Keratinocyte (primary cell): ENCODE measurements around the gene KCNN2. TPM values are rescaled to one million over a fixed set of nuclear protein-coding genes. Genes with fewer than 3 reads are reported as not detected.

Experiments
- DNase-seq: peaks from one replicate; pipeline ENCODE4 v3.0.0-alpha.2; 2011; ENCODE audit warnings: low read depth, missing footprints, low spot score
- FAIRE-seq: peaks from 2 replicates; lab custom pipeline; 2011; peaks lifted over from hg19 to GRCh38; lab: Jason Lieb, UNC
- H2AFZ ChIP-seq: 2 replicates; pipeline ENCODE4 v1.6.0; 2012; ENCODE audit warnings: low read length, control low read depth, inconsistent platforms; ENCODE audit not compliant: control insufficient read depth
- H3K27ac ChIP-seq: 2 replicates; pipeline ENCODE4 v1.5.1; 2011; ENCODE audit warnings: low read length; ENCODE audit not compliant: control insufficient read depth, insufficient read depth
- H3K27me3 ChIP-seq: 3 replicates; pipeline ENCODE4 v1.6.0; 2011; ENCODE audit warnings: low read length; ENCODE audit not compliant: control insufficient read depth, insufficient read depth; ENCODE audit errors: extremely low read depth
- H3K36me3 ChIP-seq, 2 experiments: 2 replicates in 1 of 2; 3 replicates in 1 of 2; pipeline ENCODE4 v1.5.1; 2011; ENCODE audit warnings: low read length in 2 of 2, mild to moderate bottlenecking in 1 of 2; ENCODE audit not compliant: control insufficient read depth in 2 of 2, insufficient read depth in 2 of 2; ENCODE audit errors: extremely low read depth in 1 of 2
- H3K4me1 ChIP-seq: 3 replicates; pipeline ENCODE4 v1.5.1; 2011; ENCODE audit warnings: low read length; ENCODE audit not compliant: control insufficient read depth, insufficient read depth; ENCODE audit errors: extremely low read depth
- H3K4me2 ChIP-seq: 3 replicates; pipeline ENCODE4 v1.6.0; 2011; ENCODE audit warnings: low read depth, low read length; ENCODE audit not compliant: control insufficient read depth, insufficient read depth; ENCODE audit errors: extremely low read depth
- H3K4me3 ChIP-seq, 3 experiments: fragments of 200-600 bp in 1 of 3; sonication (generic) in 1 of 3; 2 replicates in 2 of 3; 3 replicates in 1 of 3; pipeline ENCODE4 v1.5.1; 2011 to 2016; ENCODE audit warnings: low read length in 3 of 3, mild to moderate bottlenecking in 3 of 3, control low read depth in 2 of 3, inconsistent platforms in 1 of 3, low read depth in 1 of 3, mixed read lengths in 1 of 3, mixed run types in 1 of 3, moderate library complexity in 1 of 3; ENCODE audit not compliant: control insufficient read depth in 2 of 3, insufficient read depth in 2 of 3; ENCODE audit errors: extremely low read depth in 1 of 3
- H3K79me2 ChIP-seq: 2 replicates; pipeline ENCODE4 v1.6.0; 2012; ENCODE audit warnings: low read length; ENCODE audit not compliant: control insufficient read depth, insufficient read depth
- H3K9ac ChIP-seq: 3 replicates; pipeline ENCODE4 v1.6.0; 2011; ENCODE audit warnings: low read length; ENCODE audit not compliant: control insufficient read depth, insufficient read depth; ENCODE audit errors: extremely low read depth
- H3K9me1 ChIP-seq: 3 replicates; pipeline ENCODE4 v1.6.0; 2011; ENCODE audit warnings: low read length; ENCODE audit not compliant: control insufficient read depth, insufficient read depth; ENCODE audit errors: extremely low read depth
- H3K9me3 ChIP-seq: 2 replicates; pipeline ENCODE4 v1.5.1; 2012; ENCODE audit warnings: low read depth, low read length; ENCODE audit not compliant: control insufficient read depth
- H4K20me1 ChIP-seq: 3 replicates; pipeline ENCODE4 v1.6.0; 2011; ENCODE audit warnings: low read length; ENCODE audit not compliant: control insufficient read depth, insufficient read depth; ENCODE audit errors: extremely low read depth
- CTCF ChIP-seq, 3 experiments: IDR thresholded peaks in 1 of 3; conservative IDR thresholded peaks in 1 of 3; optimal IDR thresholded peaks in 1 of 3; 2 replicates in 2 of 3; 3 replicates in 1 of 3; pipeline versions ENCODE3 to v1.5.1; 2011; ENCODE audit warnings: low read length in 3 of 3, mild to moderate bottlenecking in 3 of 3, moderate library complexity in 2 of 3, control low read depth in 1 of 3, inconsistent platforms in 1 of 3; ENCODE audit not compliant: insufficient read depth in 2 of 3; ENCODE audit errors: extremely low read depth in 1 of 3
- EZH2 ChIP-seq: IDR thresholded peaks from one replicate; pipeline ENCODE4 v1.6.1; 2012; ENCODE audit warnings: inconsistent platforms, mild to moderate bottlenecking, low read length, moderate library complexity
- dilution Hi-C: fragments of 300-500 bp; cut with MboI; formaldehyde crosslinking; loops from one replicate; pipeline ENCODE4 v1.7.0; 2020; ENCODE audit warnings: low sequenced_read_pairs; ENCODE audit not compliant: extremely low pct_ligation_motif_present
- polyA plus RNA-seq, 5 experiments: library from polyadenylated mRNA; depleted of rRNA in 3 of 5; stranded (reverse) in 3 of 5; stranded (forward) in 1 of 5; unstranded in 1 of 5; fragments of >200 nt; gene quantifications; 1 replicate in 1 of 5; 2 replicates in 3 of 5; 3 replicates in 1 of 5; pipeline versions ENCODE4 v1.2.1 to v1.2.3, GENCODE V29; 2011 to 2012; ENCODE audit warnings: missing spikeins in 2 of 5, low read depth in 1 of 5, low replicate concordance in 1 of 5

The KCNN2 gene
- polyA plus RNA-seq, 1 donor (not counting 4 experiments of a cell fraction or from before 2014, with no cell fraction given) = 0.09 TPM

DNA sequence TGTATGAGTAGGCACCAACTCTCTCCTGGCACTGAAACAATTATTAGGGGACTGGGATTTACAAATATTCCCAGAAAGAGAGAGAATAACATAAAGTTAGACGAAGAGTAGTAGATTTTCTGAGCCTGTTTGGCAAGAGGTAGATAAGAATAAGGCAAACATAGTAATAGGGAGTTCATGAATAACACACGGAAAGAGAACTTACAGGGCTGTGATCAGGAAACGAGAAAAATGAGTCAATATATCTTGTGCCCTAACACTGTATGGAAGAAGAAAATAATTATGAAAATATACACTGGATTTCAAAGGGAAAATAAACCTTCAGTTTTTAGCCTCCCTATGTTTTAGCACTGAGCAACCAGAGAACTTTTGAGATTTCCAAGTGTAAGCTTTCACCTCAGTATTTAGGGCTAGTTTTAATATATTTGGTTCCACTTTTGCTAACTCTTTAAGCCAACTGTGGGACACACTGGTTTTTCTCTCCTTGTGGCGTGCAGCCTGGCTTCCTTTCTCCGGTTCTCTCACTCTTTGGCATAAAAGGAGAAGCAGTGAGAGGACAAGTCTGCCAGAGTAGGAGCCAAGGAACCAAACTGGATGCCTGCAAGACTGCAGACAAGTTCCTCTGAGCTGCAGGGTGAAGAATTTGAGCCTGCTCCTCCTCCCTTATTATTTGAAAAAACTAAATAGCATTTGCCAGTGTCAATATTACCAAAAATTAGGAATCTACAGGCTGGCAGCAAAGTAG, 6.6 kb upstream of the KCNN2 start:
- dilution Hi-C loops = no loop called here
- H3K27ac ChIP-seq = no peak overlapping the region

DNA sequence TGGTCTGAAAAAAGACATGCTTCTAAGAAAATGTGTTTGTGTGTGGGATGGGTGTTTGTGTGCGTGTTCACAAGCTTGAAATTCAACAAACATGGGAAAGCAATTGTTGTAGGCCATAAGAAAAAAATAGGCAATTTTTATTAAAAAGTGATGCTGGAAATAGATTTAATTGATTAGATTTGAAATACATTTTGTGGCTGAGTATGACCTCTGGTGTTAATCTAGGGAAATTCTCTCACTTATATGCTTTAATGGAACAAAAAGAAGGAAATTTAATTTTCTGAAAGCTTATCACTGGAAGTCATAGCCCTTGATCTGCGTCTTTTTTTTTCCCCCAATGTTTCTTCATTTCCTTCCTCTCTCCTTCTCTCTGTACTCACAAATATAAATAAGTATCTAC, 3.5 kb upstream of the KCNN2 start:
- Histone ChIP-seq H3K36me3 (no peaks in the 10 kb centered on the region), H3K9me3 (no peaks in the 10 kb centered on the region), H3K9ac (no peak overlapping the region), H3K9me1 (no peaks in the 10 kb centered on the region), H3K27ac (no peak overlapping the region), H3K79me2 (no peaks in the 10 kb centered on the region), H3K4me3 (no peak overlapping the region), H4K20me1 (no peaks in the 10 kb centered on the region), H3K4me2 (no peak overlapping the region), H3K4me1 (no peaks in the 10 kb centered on the region), H2AFZ (no peak overlapping the region), H3K27me3 (peaks cover 39% of the 10 kb centered on the region)
- no peak for TF ChIP-seq CTCF (optimal IDR thresholded peaks at IDR 0.05 in 1 of 3, IDR thresholded peaks at IDR 0.05 in 1 of 3, conservative IDR thresholded peaks at IDR 0.05 in 1 of 3; ENCODE audit: extremely low read depth in 1 of 3, insufficient read depth in 2 of 3, low read length in 3 of 3)
- no peak for TF ChIP-seq EZH2
- dilution Hi-C loops = no loop called here
- DNase-seq = no peak
- FAIRE-seq = no peak

More for the DNA sequence above, 6.6 kb upstream of the KCNN2 start:
- Histone ChIP-seq H3K9me3 (no peaks in the 10 kb centered on the region), H3K4me3 (no peak overlapping the region), H3K4me2 (no peak overlapping the region), H3K9ac (no peak overlapping the region), H4K20me1 (no peaks in the 10 kb centered on the region), H3K4me1 (no peaks in the 10 kb centered on the region), H3K9me1 (no peaks in the 10 kb centered on the region), H3K36me3 (no peaks in the 10 kb centered on the region), H3K79me2 (no peaks in the 10 kb centered on the region), H2AFZ (no peak overlapping the region), H3K27me3 (peaks cover 8% of the 10 kb centered on the region)
- TF ChIP-seq EZH2 = no peak
- no peak for TF ChIP-seq CTCF (optimal IDR thresholded peaks at IDR 0.05 in 1 of 3, IDR thresholded peaks at IDR 0.05 in 1 of 3, conservative IDR thresholded peaks at IDR 0.05 in 1 of 3; ENCODE audit: extremely low read depth in 1 of 3, insufficient read depth in 2 of 3, low read length in 3 of 3)
- no peak for FAIRE-seq
- no peak for DNase-seq
